HG03139 (cell line): ENCODE results near the gene ZNF608.

Experiments used
- ATAC-seq: cut with Tn5 transposase; IDR thresholded peaks from one replicate; pipeline ENCODE4 v1.9.1; 2021; ENCODE audit not compliant: unreplicated experiment

ZNF608 gene

DNA sequence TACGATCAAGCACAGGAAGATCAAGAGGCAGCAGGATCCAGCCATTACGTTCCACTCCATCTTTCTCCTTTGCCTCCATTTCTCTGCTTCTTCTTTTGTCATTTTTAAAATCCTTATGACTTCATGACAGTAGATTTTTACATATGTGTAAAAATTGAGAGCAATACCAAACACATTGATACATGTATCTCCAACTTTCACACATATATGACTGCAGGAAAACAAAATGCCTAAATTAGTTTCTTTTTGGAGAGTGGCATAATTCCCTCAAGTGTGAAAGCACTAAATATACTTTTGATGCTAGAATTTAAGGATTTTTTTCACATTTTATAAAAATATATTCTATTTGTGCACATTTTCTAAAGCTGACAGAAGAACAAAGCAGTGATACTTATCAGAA is 8.6 kb upstream of the ZNF608 start:
- no peak for ATAC-seq

GRCh38 chr5:124754206-124754927 is 7.9 kb upstream of the ZNF608 start:
- ATAC-seq = no peak

- ATAC-seq = no peak
These were observed 6.6 kb upstream of the ZNF608 start for GRCh38 chr5:124752854-124753720.

GRCh38 chr5:124751031-124751430 is 4.6 kb upstream of the ZNF608 start:
- no peak for ATAC-seq

DNA sequence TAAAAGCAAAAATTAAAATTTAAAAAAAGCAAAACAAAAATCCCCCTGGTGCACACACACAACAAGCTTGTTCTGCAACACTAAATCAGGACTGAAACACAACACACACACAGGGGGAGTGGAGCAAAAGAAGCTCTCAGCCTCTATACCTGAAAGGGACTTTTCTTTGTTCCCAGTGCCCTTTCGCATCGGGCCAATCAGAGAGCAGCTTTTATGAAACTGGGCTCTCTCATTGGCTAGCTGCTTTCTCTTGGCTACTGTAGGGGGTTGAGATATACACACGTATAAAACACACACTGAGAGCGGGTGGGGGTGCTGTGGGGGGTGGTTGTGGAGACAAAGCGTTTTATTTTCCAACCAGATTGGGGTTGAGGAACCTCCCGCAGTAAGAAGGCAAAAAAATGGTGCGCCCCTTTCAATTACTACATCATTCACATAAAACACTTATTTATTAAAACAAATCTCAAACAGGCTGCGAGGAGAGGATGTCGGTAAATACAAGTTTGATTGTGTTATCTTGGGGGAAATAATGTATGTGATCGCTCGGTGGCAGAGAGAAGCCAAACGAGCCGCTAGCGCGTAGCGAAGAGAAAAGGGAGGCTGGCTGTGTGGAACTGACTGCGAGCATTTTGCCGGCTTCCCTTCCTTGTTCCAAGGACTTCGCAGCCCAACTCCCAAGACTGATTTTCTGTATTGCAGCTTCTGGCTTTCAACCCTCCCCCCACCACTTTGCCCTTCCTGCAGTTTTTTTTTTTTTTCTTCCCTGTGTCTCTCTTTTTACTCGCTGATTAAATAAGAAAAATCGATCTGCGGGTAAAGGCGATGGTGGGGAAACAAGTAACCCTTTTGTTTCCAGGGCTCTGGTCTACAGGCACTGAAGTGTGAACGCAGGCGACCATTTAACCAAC is 2.5 kb upstream of the ZNF608 start:
- peak; percentile 88 for ATAC-seq

DNA sequence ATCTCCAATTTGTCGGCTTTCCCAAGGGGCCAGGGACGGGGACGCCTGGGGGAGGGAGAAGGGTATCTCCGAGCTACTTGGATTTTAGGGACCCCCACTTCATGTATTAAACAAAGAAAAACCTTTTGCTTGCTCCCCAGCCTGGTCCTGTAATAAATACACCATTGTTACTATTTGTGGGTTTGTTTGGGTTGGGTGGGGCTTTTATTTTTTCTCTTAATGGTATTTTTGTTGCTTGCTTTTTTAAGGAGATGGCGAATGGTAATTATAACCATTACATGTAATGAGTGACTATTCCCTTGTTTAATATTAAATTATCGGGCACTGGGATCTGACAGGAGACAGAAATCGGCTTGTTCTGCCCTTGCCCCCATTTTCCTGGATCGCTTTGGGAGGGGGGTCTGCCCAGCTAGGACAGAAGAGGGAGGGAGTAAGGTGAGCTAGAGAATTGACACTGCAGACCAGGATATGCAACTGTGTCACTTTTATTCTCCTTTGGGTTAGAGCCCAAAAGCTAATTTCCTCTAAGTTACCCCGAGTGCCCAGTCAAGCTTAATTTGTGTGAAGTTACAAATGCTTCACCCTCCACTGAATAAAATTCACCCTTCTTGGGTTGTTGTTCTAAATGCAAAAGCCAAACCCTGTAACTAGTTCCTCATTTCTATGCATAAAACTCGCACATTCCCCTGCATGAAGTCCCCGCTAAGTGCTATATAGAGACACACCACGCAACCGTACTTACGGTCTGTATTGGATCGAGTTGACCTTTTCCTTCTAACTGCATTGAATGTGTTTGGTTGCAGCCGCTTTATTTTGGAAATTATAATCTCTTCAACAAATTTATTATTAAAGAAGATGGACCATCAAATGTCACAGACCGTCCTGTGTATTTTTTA is 1.6 kb upstream of the ZNF608 start:
- peak; percentile 42 for ATAC-seq

DNA sequence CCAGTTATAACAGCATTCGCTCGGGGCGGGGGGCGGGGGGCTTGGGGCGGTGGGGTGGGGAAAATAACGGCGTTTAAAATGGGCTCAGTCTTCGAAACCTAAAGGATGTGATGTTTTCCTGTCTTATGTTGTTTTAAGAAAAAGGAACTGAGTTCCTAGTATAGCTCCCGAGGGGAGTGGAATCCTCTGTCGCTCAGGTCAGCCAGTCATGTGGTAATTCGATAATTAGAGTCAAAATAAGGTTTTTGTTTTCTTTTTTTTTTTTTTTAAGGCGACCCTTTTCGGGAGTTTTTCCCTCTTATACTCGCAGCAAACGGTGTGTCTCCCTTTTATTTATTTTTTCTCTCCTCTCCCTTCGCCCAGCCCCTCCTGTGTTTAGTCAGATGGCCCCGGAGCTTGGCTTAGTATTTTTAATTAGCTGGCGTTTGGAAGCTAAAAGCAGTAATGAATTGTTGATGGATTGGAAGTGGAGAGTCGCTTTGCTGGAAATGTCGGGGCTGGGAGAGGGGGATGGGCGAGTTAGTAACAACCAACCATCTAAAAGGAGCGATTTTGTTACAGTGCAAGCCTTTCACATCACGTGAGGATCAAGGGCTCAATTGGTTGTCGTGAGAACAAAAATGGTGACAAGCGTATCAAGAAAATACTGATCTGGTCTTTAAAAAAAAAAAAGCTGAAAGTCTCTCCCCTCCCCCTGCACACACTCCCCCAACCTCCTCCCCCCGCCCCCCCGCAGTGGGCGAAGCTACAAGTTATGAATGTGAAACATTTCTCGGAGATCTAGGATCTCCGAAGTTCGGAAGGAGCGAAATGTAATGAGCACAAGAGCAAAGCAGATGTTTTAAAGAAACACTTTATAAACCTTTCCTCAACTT is 714 bp upstream of the ZNF608 start:
- ATAC-seq = no peak

- no peak for ATAC-seq
These were observed 1.2 kb downstream of the ZNF608 start for GRCh38 chr5:124745007-124745927.

- ATAC-seq = no peak
These were observed 2.1 kb downstream of the ZNF608 start for GRCh38 chr5:124744170-124744971.

- ATAC-seq = no peak
These were observed 2.8 kb downstream of the ZNF608 start for GRCh38 chr5:124743602-124744169.

- no peak for ATAC-seq
These were observed 3.3 kb downstream of the ZNF608 start for GRCh38 chr5:124742983-124743601.

GRCh38 chr5:124742521-124742920 is 3.9 kb downstream of the ZNF608 start:
- ATAC-seq = no peak

DNA sequence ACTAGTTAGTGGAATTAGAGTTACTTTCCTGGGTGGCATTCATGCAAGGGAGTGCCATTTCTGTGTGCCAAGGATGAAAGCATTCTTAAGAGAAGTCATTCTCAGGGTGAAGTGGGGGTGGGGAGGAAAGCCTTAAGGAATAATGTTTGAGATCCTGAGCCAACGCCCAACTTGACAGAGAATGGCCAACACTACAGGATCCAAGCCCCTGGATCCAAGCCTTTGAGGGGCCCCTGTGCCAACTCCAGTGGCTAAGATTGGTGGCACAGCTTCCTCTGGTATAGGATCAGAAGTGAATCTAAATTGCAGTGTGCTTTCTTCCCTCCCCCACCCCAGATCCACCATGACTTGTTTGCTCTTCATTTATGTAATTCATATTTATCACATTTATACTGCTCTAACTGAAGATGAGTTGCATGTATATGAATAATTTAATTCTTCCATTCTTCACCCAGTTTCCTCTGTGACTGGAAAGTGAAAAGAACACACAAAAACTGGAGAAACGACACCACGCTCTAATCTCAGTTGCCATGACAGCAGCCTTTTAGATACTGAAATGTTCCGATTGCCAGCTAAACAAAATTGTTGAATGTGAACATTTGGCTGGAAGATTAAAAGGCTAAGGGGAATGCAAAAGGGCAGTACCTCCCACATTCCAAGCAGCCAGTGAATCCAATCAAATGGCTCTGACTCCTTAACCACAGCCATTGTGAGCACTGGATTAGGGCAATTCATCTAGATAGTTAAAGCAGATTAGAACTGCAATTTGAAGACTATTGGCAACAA is 4.5 kb downstream of the ZNF608 start:
- no peak for ATAC-seq

DNA sequence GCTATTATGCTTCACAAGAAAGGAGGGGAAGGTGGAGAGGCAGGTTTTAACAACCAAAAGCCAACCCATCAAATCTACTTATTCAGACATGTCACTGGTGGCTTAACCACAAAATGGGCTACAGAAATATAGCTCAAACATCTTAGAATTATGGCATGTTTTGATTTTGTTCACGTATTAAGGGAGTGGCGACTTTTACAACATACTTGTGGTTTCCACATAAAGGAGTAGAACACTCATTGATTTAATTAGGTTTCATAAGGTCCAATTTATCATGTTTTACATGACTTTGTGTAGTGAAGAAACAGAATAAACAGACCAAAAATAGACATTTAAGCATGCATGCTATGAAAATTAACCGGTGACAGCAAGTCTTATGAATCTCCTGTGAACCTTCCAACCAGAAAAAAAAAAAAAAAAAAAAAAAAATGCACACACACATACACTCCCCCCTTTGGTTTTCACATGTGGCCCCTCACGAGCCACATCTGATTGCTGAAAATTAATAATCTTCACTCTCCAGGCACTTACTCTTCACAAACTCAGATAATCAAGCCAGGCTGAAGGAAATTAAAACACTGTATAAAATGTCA is 5.4 kb downstream of the ZNF608 start:
- ATAC-seq = no peak

GRCh38 chr5:124740071-124740470 is 6.4 kb downstream of the ZNF608 start:
- ATAC-seq = no peak
